Neural progenitor cell (in vitro differentiated cells): ENCODE results near the gene FMN1. TPM values are rescaled to one million over a fixed set of nuclear protein-coding genes. Genes with fewer than 3 reads are reported as not detected.
A peak's percentile ranks its signal among the peaks of the same experiment; 100 is the strongest.

Source experiments
- DNase-seq: peaks from one replicate; pipeline ENCODE4 v3.0.0-alpha.2; 2016; ENCODE audit warnings: low spot score
- H2AFZ ChIP-seq: fragments of 200-600 bp; sonication (generic); replicated peaks from 2 replicates; pipeline ENCODE4 v1.6.1; 2016; ENCODE audit warnings: antibody characterized with exemption
- H3F3A ChIP-seq: fragments of 200-600 bp; sonication (generic); 2 replicates; pipeline ENCODE4 v1.6.1; 2016; ENCODE audit warnings: antibody characterized with exemption, low read depth
- H3K27ac ChIP-seq: fragments of 200-600 bp; sonication (generic); 2 replicates; pipeline ENCODE4 v1.5.1; 2016; ENCODE audit warnings: mild to moderate bottlenecking
- H3K27me3 ChIP-seq: fragments of 200-600 bp; sonication (generic); 2 replicates; pipeline ENCODE4 v1.6.1; 2016; ENCODE audit warnings: mild to moderate bottlenecking, moderate library complexity
- H3K36me3 ChIP-seq: fragments of 200-600 bp; sonication (generic); 2 replicates; pipeline ENCODE4 v1.5.1; 2016
- H3K4me1 ChIP-seq: fragments of 200-600 bp; sonication (generic); 2 replicates; pipeline ENCODE4 v1.6.1; 2016; ENCODE audit warnings: mixed run types
- H3K4me2 ChIP-seq: fragments of 200-600 bp; sonication (generic); 2 replicates; pipeline ENCODE4 v1.6.1; 2016
- H3K4me3 ChIP-seq: fragments of 200-600 bp; sonication (generic); 2 replicates; pipeline ENCODE4 v1.5.1; 2016
- H3K79me2 ChIP-seq: fragments of 200-600 bp; sonication (generic); 2 replicates; pipeline ENCODE4 v1.6.1; 2016; ENCODE audit warnings: low read depth
- H3K9ac ChIP-seq: fragments of 200-600 bp; sonication (generic); 2 replicates; pipeline ENCODE4 v1.6.1; 2016
- H3K9me3 ChIP-seq: fragments of 200-600 bp; sonication (generic); 2 replicates; pipeline ENCODE4 v1.5.1; 2016; ENCODE audit warnings: low read depth
- H4K20me1 ChIP-seq: fragments of 200-600 bp; sonication (generic); 2 replicates; pipeline ENCODE4 v1.6.1; 2016; ENCODE audit warnings: low read depth
- H3K27ac Mint-ChIP-seq: 3 replicates; pipeline ENCODE4 v1.8.0; 2021; ENCODE audit warnings: mixed read lengths
- H3K27me3 Mint-ChIP-seq: 2 replicates; pipeline ENCODE4 v1.8.0; 2022; ENCODE audit warnings: low read depth, mild to moderate bottlenecking, inconsistent platforms, moderate library complexity, mixed read lengths; ENCODE audit not compliant: insufficient read depth
- H3K36me3 Mint-ChIP-seq: 3 replicates; pipeline ENCODE4 v1.8.0; 2021; ENCODE audit warnings: mixed read lengths
- H3K4me1 Mint-ChIP-seq: 3 replicates; pipeline ENCODE4 v1.8.0; 2021; ENCODE audit warnings: mixed read lengths
- H3K4me3 Mint-ChIP-seq: 3 replicates; pipeline ENCODE4 v1.8.0; 2021; ENCODE audit warnings: mild to moderate bottlenecking, moderate library complexity, mixed read lengths
- H3K9me3 Mint-ChIP-seq: 3 replicates; pipeline ENCODE4 v1.8.0; 2020; ENCODE audit warnings: mixed read lengths
- CTCF ChIP-seq: fragments of 200-600 bp; sonication (generic); IDR thresholded peaks from 2 replicates; pipeline ENCODE4 v1.5.1; 2017; ENCODE audit warnings: antibody characterized with exemption, mild to moderate bottlenecking
- EZH2 ChIP-seq: fragments of 200-600 bp; sonication (generic); IDR thresholded peaks from 2 replicates; pipeline ENCODE4 v1.6.1; 2017; ENCODE audit warnings: antibody characterized with exemption, mild to moderate bottlenecking, moderate library complexity
- EZH2phosphoT487 ChIP-seq: fragments of 200-600 bp; sonication (generic); IDR thresholded peaks from 2 replicates; pipeline ENCODE4 v1.6.1; 2017; ENCODE audit warnings: antibody characterized with exemption
- total RNA-seq: library from RNA; depleted of rRNA; stranded (reverse); fragments of >200 nt; gene quantifications from 2 replicates; pipeline ENCODE4 v1.2.3, GENCODE V29; 2015; ENCODE audit warnings: low replicate concordance

Gene FMN1
- total RNA-seq, 1 donor from 2014 or later: 5.7 TPM

GRCh38 chr15:33126559-33127290, 67.8 kb downstream of the FMN1 start:
- no peaks in the 10 kb centered on the region for H3K27me3 ChIP-seq
- no peak overlapping the region for H2AFZ ChIP-seq
- peaks cover 5% of the 10 kb centered on the region for H3K4me1 ChIP-seq
- no peaks in the 10 kb centered on the region for H3K36me3 Mint-ChIP-seq
- H3K27ac Mint-ChIP-seq: no peak overlapping the region
- no peak overlapping the region for H3K27ac ChIP-seq
- H3K4me2 ChIP-seq: no peak overlapping the region
- H3K4me3 Mint-ChIP-seq: no peak overlapping the region
- no peaks in the 10 kb centered on the region for H3K36me3 ChIP-seq
- H3K9ac ChIP-seq: no peak overlapping the region
- DNase-seq: peak; percentile 17
- H3K4me1 Mint-ChIP-seq: peaks cover 21% of the 10 kb centered on the region
- no peak for TF ChIP-seq EZH2phosphoT487
- TF ChIP-seq EZH2: no peak
- no peak for TF ChIP-seq CTCF
- H3F3A ChIP-seq: no peaks in the 10 kb centered on the region
- H3K9me3 ChIP-seq: no peaks in the 10 kb centered on the region
- no peaks in the 10 kb centered on the region for H3K79me2 ChIP-seq
- no peaks in the 10 kb centered on the region for H3K9me3 Mint-ChIP-seq
- H4K20me1 ChIP-seq: no peaks in the 10 kb centered on the region
- H3K27me3 Mint-ChIP-seq: peaks cover 2% of the 10 kb centered on the region
- H3K4me3 ChIP-seq: no peak overlapping the region

DNA sequence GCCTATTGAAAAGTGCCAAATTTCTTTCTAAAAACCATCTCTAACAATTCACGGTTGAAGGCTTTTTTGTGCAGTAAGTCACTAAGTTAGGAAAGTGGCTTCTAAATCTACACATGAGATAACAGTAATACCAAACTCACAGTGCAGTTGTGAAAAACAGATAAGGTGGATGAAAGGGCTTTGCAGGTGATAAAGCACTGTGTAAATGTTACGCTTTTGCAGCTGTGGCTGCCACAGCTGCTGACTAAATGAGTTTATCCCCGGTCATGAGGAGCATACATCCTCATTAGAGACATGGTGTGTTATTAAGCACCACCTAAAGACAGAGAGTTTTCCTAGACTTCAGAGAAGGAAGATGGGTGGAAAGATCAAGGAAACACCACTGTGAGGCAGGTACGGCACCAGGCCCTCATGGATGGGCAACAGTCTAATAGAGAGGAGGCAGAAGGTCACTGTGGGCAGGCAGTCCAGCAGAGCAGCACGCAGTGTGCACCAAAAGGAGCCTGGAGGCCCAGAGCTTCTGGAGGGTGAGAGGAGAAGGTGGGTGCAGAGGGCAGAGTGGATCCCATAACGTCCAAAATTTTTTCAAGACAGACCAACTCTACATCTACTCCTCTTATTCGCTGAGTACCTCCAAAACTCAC, 68.5 kb downstream of the FMN1 start:
- Histone ChIP-seq H3K27me3 (no peaks in the 10 kb centered on the region), H3K27ac (no peak overlapping the region), H3K4me1 (peaks cover 5% of the 10 kb centered on the region), H3F3A (no peaks in the 10 kb centered on the region), H3K4me2 (no peak overlapping the region), H3K4me3 (no peak overlapping the region), H4K20me1 (no peaks in the 10 kb centered on the region), H3K9ac (no peak overlapping the region), H3K36me3 (no peaks in the 10 kb centered on the region), H3K9me3 (no peaks in the 10 kb centered on the region), H3K79me2 (no peaks in the 10 kb centered on the region), H2AFZ (no peak overlapping the region)
- Mint-ChIP-seq H3K9me3 (no peaks in the 10 kb centered on the region), H3K4me1 (peaks cover 16% of the 10 kb centered on the region), H3K4me3 (no peak overlapping the region), H3K27ac (no peak overlapping the region), H3K27me3 (peaks cover 2% of the 10 kb centered on the region), H3K36me3 (no peaks in the 10 kb centered on the region)
- DNase-seq: no peak
- TF ChIP-seq EZH2 (no peak), CTCF (no peak), EZH2phosphoT487 (no peak)

GRCh38 chr15:33124811-33125210, 69.7 kb downstream of the FMN1 start:
- H3K4me1 ChIP-seq: peaks cover 5% of the 10 kb centered on the region
- H3K27me3 ChIP-seq: no peaks in the 10 kb centered on the region
- no peaks in the 10 kb centered on the region for H3K9me3 Mint-ChIP-seq
- H3K27me3 Mint-ChIP-seq: peaks cover 2% of the 10 kb centered on the region
- H3K4me3 ChIP-seq: no peak overlapping the region
- no peak for TF ChIP-seq CTCF
- no peaks in the 10 kb centered on the region for H3K9me3 ChIP-seq
- H3K4me1 Mint-ChIP-seq: peaks cover 16% of the 10 kb centered on the region
- H3K27ac ChIP-seq: no peak overlapping the region
- DNase-seq: no peak
- no peak overlapping the region for H3K27ac Mint-ChIP-seq
- no peaks in the 10 kb centered on the region for H3F3A ChIP-seq
- H3K4me3 Mint-ChIP-seq: no peak overlapping the region
- no peak overlapping the region for H3K4me2 ChIP-seq
- H3K9ac ChIP-seq: no peak overlapping the region
- H3K36me3 ChIP-seq: no peaks in the 10 kb centered on the region
- no peaks in the 10 kb centered on the region for H3K79me2 ChIP-seq
- no peak overlapping the region for H2AFZ ChIP-seq
- no peaks in the 10 kb centered on the region for H3K36me3 Mint-ChIP-seq
- no peaks in the 10 kb centered on the region for H4K20me1 ChIP-seq
